RWPE1 (cell line): Measurements from ENCODE around the gene COL5A3.
A peak's percentile ranks its signal among the peaks of the same experiment; 100 is the strongest.

Experiments
- CTCF ChIA-PET: fragments of 350-600 bp; sonication (Branson Sonifier 250); formaldehyde crosslinking; extraction: SDS; loops from one replicate; lab custom pipeline; 2021; lab: Yijun Ruan, JAX
- POLR2A ChIA-PET: fragments of 400-600 bp; formaldehyde crosslinking; extraction: SDS; loops from one replicate; lab custom pipeline; 2020; ENCODE audit warnings: antibody characterized with exemption; ENCODE audit not compliant: low non-redundant PET; lab: Yijun Ruan, JAX
- DNase-seq: peaks from one replicate; pipeline ENCODE4 v3.0.0; 2012; ENCODE audit warnings: low spot score
- H3K27ac ChIP-seq: fragments of 450-650 bp; 2 replicates; pipeline ENCODE4 v1.5.1; 2017
- TF ChIP-seq, protein P1 (sequence below): fragments of 450-650 bp; conservative IDR thresholded peaks from 2 replicates; pipeline ENCODE4 v1.5.1; 2017; ENCODE audit warnings: low read depth, mild to moderate bottlenecking

Gene COL5A3

DNA sequence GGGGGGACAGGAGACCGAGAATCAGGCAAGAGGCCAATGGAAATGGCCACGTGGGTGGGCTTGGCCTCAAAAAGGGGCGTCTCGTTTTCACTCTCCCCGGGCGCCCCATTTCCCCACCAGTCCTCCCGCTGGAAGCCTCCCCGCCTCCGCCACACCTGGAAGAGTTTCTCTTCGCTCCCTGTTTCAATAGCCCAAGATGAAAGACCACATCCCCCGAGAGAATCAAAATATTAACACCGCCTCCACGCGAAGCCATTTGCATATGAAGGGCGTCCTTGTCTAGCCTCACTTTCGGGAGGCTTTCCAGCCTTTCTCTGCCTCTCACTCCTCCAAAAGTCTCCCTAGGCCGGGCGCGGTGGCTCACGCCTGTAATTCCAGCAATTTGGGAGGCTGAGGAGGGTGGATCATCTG, 73.3 kb downstream of the COL5A3 start:
- POLR2A ChIA-PET, result no interaction called here
- no peak overlapping the region for H3K27ac ChIP-seq
- TF ChIP-seq, protein P1, sequence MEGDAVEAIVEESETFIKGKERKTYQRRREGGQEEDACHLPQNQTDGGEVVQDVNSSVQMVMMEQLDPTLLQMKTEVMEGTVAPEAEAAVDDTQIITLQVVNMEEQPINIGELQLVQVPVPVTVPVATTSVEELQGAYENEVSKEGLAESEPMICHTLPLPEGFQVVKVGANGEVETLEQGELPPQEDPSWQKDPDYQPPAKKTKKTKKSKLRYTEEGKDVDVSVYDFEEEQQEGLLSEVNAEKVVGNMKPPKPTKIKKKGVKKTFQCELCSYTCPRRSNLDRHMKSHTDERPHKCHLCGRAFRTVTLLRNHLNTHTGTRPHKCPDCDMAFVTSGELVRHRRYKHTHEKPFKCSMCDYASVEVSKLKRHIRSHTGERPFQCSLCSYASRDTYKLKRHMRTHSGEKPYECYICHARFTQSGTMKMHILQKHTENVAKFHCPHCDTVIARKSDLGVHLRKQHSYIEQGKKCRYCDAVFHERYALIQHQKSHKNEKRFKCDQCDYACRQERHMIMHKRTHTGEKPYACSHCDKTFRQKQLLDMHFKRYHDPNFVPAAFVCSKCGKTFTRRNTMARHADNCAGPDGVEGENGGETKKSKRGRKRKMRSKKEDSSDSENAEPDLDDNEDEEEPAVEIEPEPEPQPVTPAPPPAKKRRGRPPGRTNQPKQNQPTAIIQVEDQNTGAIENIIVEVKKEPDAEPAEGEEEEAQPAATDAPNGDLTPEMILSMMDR, result no peak
- CTCF ChIA-PET, result interaction anchor here (1.2 kb wide), 1 partner anchor 91 kb away, joined by 6 read pairs; no protein-coding TSS in a partner anchor
- no peak for DNase-seq

DNA sequence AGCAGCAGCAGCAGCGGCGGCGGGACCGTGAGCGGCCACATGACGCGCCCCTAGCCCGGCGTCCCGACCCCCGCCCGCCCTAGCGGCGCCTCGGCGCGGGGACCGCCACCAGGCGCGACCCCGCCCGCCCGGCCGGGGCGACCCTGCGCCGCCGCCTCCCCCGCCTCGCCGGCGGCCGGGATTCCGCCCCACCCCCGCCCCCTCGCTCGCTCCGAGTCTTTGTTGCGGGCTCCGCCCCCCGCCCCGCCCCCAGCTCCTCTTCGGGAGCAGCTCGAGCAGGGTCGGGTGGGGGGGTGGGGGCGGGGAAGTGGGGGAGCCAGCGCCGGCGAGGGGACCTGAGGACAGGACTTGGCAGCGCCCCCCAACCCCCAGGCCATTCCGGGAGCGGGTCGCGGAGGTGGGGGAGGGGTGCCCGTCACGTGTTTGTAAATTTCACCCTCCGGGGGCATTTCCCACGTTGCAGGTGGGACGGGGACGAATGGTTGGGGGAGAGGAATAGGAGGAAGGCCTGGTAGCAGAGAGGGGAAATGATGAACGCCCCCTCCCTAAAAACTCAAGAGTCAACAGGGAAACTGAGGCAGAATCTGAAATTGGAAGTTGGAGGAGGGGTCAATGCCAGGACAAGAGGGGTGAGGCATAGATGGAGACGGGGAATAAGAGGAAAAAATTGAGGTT, 73.8 kb downstream of the COL5A3 start, which contains the start of gene OLFM2:
Gene OLFM2 (minus strand): TSS at position 190 of the 675 bp plus-strand sequence. CDS start 149 bp downstream, at position 41.
- H3K27ac ChIP-seq, result no peak within 1 kb of the TSS
- TF ChIP-seq, protein P1, result no peak
- CTCF ChIA-PET, result interaction anchor here (1.2 kb wide), 1 partner anchor 92 kb away, joined by 6 read pairs; no protein-coding TSS in a partner anchor
- POLR2A ChIA-PET, result no interaction called here
- DNase-seq, result peak; percentile 41

- no peak overlapping the region for H3K27ac ChIP-seq
Measured at GRCh38 chr19:9935506-9936325, 74.6 kb downstream of the COL5A3 start.

DNA sequence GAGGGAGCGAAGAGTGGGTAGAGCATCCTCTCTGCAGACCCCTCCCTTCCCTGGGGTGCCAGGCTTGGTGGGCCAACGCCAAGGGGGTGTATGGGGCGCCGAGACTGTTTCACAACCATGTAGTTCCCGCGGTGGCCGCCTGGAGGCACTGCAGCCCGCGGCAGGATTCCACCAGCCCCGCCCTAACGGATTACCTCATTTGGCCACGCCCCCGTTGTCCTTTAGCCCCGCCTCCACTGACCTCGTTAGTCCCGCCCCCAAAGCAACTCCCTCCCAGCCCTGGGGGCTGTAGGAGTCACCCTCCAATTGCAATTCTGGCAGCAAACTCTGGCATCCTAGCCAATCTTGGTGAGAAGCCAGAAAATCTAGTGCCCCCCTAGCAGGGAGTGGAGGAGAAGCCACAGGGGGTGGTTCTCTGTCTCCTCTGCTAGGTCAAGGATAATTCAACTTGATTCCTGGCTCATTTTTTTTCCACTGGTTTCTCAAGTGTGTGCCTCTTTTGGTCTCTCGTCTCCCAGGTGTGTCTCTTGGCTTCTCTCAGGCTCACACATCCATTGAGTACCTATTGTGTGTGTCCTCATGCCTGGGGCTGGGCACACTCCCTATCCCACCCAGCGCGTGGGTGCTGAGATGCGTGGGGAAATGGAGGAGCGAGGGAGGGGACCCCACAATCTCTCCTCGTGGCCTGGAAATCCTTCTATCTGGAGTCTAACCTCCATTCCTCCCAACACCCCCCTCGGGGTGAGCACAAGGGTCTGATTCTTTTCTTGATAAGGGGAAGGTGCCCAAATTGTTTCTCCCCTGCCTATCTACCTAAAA, 76.0 kb downstream of the COL5A3 start:
- ChIA-PET CTCF (interaction anchor here (0.8 kb wide), 1 partner anchor 10 kb away, joined by 4 read pairs; no protein-coding TSS in a partner anchor), POLR2A (no interaction called here)
- peak; percentile 85 for DNase-seq
- H3K27ac ChIP-seq, result peak overlapping the region; percentile 70
- TF ChIP-seq, protein P1, result peak; percentile 90

More at GRCh38 chr19:9935506-9936325, 74.6 kb downstream of the COL5A3 start:
- ChIA-PET CTCF (interaction anchor here (0.6 to 1.2 kb wide), 4 partner anchors 11 to 92 kb away, joined by 3 to 6 read pairs (median 4); no protein-coding TSS in a partner anchor), POLR2A (no interaction called here)
- DNase-seq, result no peak
- TF ChIP-seq, protein P1, result no peak

- no peak for DNase-seq
- CTCF ChIA-PET, result interaction anchor here (0.6 to 4.2 kb wide), 5 partner anchors 36 to 401 kb away, joined by 3 to 33 read pairs (median 4); no protein-coding TSS in a partner anchor
- TF ChIP-seq, protein P1, result no peak
- no peak overlapping the region for H3K27ac ChIP-seq
- POLR2A ChIA-PET, result no interaction called here
Measured at GRCh38 chr19:9932835-9933234, 77.5 kb downstream of the COL5A3 start.
